Measurements from ENCODE around the gene C1QL3. TPM values are rescaled to one million over a fixed set of nuclear protein-coding genes. Genes with fewer than 3 reads are reported as not detected.

Gene C1QL3
- total RNA-seq, 1 donor from 2014 or later: 0.96 TPM

- no peaks in the 10 kb centered on the region for H3K36me3 ChIP-seq (ENCODE audit: control insufficient read depth, insufficient read depth, low read length)
- H3K4me3 ChIP-seq (ENCODE audit: low read depth, low read length): no peak overlapping the region
- TF ChIP-seq, protein P1, sequence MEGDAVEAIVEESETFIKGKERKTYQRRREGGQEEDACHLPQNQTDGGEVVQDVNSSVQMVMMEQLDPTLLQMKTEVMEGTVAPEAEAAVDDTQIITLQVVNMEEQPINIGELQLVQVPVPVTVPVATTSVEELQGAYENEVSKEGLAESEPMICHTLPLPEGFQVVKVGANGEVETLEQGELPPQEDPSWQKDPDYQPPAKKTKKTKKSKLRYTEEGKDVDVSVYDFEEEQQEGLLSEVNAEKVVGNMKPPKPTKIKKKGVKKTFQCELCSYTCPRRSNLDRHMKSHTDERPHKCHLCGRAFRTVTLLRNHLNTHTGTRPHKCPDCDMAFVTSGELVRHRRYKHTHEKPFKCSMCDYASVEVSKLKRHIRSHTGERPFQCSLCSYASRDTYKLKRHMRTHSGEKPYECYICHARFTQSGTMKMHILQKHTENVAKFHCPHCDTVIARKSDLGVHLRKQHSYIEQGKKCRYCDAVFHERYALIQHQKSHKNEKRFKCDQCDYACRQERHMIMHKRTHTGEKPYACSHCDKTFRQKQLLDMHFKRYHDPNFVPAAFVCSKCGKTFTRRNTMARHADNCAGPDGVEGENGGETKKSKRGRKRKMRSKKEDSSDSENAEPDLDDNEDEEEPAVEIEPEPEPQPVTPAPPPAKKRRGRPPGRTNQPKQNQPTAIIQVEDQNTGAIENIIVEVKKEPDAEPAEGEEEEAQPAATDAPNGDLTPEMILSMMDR (IDR thresholded peaks at IDR 0.05; ENCODE audit: insufficient read depth, low read length, poor library complexity, severe bottlenecking): no peak
- H3K27me3 ChIP-seq (ENCODE audit: control insufficient read depth, insufficient read depth, low read length): no peaks in the 10 kb centered on the region
- no peak for DNase-seq (ENCODE audit: low read depth)
These were observed 29.7 kb downstream of the C1QL3 start for GRCh38 chr10:16491933-16492332.

- H3K36me3 ChIP-seq (ENCODE audit: control insufficient read depth, insufficient read depth, low read length): no peaks in the 10 kb centered on the region
- no peak overlapping the region for H3K4me3 ChIP-seq (ENCODE audit: low read depth, low read length)
- H3K27me3 ChIP-seq (ENCODE audit: control insufficient read depth, insufficient read depth, low read length): no peaks in the 10 kb centered on the region
- DNase-seq (ENCODE audit: low read depth): no peak
- TF ChIP-seq, protein P1 (IDR thresholded peaks at IDR 0.05; ENCODE audit: insufficient read depth, low read length, poor library complexity, severe bottlenecking): no peak
These were observed 31.2 kb downstream of the C1QL3 start for GRCh38 chr10:16490511-16490910.

DNA sequence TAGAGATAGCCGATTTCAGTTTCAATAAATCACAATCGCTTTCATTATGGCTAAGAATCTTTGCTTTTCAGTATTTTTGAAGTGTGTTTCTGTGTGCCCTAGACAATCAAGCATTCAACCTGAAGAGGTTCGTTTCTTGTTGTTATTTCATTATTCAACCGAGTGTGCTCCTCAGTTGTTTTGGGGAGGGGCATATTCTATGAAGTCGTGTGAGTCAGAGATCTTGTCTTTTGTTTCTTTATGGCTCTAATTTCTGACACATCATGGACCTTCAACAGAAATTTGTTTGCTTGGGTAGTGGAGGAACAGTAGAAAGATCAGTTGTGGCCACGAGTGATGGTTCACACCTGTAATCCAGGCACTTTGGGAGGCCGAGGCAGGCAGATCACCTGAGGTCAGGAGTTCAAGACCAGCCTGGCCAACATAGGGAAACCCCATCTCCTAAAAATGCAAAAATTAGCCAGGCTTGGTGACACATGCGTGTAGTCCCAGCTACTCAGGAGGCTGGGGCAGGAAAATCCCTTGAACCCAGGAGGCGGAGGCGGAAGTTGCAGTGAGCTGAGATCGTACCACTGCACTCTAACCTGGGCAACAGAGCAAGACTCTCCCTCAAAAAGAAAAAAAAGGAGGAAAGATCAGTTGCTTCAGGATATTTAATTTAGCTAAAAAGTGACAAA lies 38.3 kb downstream of the C1QL3 start:
- Histone ChIP-seq H3K36me3 (ENCODE audit: control insufficient read depth, insufficient read depth, low read length) (no peaks in the 10 kb centered on the region), H3K4me3 (ENCODE audit: low read depth, low read length) (no peak overlapping the region), H3K27me3 (ENCODE audit: control insufficient read depth, insufficient read depth, low read length) (no peaks in the 10 kb centered on the region)
- DNase-seq (ENCODE audit: low read depth): no peak
- TF ChIP-seq, protein P1 (IDR thresholded peaks at IDR 0.05; ENCODE audit: insufficient read depth, low read length, poor library complexity, severe bottlenecking): no peak

- H3K36me3 ChIP-seq (ENCODE audit: control insufficient read depth, insufficient read depth, low read length): no peaks in the 10 kb centered on the region
- H3K4me3 ChIP-seq (ENCODE audit: low read depth, low read length): no peak overlapping the region
- H3K27me3 ChIP-seq (ENCODE audit: control insufficient read depth, insufficient read depth, low read length): no peaks in the 10 kb centered on the region
- TF ChIP-seq, protein P1 (IDR thresholded peaks at IDR 0.05; ENCODE audit: insufficient read depth, low read length, poor library complexity, severe bottlenecking): no peak
- peak; percentile 52 for DNase-seq (ENCODE audit: low read depth)
These were observed 40.5 kb downstream of the C1QL3 start for GRCh38 chr10:16481052-16481728.

GRCh38 chr10:16478801-16479200 lies 42.9 kb downstream of the C1QL3 start:
- TF ChIP-seq, protein P1 (IDR thresholded peaks at IDR 0.05; ENCODE audit: insufficient read depth, low read length, poor library complexity, severe bottlenecking): no peak
- DNase-seq (ENCODE audit: low read depth): no peak
- no peak overlapping the region for H3K4me3 ChIP-seq (ENCODE audit: low read depth, low read length)

More at GRCh38 chr10:16478801-16479200, 42.9 kb downstream of the C1QL3 start:
- no peaks in the 10 kb centered on the region for H3K27me3 ChIP-seq (ENCODE audit: control insufficient read depth, insufficient read depth, low read length)
- no peaks in the 10 kb centered on the region for H3K36me3 ChIP-seq (ENCODE audit: control insufficient read depth, insufficient read depth, low read length)
